GM19239 (cell line): ENCODE data around the gene ZNF74.
"Not testable (repeated sequence)": the region's sequence is repeated elsewhere in the genome, so short reads cannot be mapped to it uniquely, and the experiment has no call there.

Experiments used
- DNase-seq: peaks from one replicate; pipeline ENCODE4 v3.0.0; 2011; ENCODE audit warnings: low spot score; ENCODE audit not compliant: insufficient read length
- FAIRE-seq: peaks from 2 replicates; lab custom pipeline; 2011; peaks lifted over from hg19 to GRCh38; lab: Jason Lieb, UNC

The ZNF74 gene

DNA sequence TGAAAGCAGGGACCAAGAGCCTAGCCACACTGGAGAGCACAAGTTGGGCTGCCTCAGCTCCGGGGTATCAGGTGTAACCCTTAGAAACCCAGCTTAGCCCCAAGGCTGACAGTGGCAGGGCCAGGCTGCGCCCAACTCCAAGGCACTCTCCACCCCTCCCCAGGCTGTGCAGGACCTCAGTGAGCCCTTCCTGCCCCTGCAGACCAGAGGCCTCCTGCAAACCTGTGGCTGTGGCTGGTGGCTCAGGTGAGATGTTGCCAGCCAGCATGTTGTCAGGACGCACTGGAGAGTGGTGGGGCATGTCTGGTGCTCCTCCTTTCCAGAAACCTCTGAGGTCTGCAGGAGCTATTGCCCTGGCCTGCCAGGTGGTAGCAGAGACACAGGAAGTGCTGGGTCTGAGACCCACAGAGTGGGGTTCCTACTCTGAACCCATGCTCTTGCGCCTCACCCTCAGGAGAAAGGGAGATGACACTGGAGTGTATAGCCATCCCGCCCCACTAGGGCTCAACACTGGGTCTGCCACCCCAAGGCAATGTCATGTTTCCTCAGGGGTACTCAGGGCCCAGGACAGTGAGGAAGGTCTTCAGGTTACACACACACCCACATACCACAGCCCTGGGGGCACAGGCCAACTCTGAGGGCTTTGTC is 46.1 kb downstream of the ZNF74 start:
- FAIRE-seq (no peak), DNase-seq (no peak)

DNA sequence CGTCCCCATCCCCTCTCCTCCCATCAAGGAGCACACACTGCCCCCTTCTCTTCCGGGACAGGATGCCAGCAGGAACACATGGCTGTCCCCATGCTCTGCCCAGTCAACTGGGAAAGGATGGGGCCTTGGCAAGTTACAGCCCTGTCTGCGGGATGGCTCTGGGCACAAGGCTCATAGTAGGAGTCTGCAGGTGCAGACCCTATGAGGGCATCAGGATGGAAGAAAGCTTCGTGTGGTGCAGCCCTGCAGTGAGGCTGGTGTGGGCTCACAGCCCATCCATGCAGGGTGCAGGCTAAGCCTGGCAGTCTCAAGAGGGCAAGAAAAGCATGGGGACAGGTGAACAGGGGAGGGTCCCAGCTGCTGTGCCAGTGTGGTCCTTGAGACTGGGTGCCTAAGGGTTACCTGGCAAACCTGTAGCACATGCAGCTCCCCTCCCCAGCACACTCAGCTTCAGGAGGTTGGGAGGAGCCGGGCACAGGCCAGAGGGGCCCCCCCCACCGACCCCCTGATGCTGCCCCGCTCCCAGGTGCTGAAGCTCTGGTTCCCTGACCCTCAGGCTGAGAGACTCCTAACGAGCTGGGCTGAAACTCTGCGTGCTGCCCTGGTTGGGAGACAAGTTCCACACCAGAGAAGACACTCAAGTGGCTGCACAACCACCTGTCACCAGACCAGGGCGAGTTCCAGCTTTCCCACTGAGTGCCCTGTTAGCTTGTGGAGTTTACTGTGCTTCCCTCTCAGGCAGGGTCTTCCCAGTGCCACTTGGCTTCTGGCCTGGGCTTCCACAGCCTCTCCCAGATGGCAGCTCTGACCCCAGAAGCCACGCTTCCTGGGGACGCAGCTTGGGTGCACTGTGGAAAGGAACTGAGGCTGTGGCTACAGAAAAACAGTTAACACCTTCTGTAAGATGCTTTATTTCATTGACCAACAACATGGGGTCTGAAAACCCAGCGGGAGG is 47.0 kb downstream of the ZNF74 start:
- no peak for FAIRE-seq

DNA sequence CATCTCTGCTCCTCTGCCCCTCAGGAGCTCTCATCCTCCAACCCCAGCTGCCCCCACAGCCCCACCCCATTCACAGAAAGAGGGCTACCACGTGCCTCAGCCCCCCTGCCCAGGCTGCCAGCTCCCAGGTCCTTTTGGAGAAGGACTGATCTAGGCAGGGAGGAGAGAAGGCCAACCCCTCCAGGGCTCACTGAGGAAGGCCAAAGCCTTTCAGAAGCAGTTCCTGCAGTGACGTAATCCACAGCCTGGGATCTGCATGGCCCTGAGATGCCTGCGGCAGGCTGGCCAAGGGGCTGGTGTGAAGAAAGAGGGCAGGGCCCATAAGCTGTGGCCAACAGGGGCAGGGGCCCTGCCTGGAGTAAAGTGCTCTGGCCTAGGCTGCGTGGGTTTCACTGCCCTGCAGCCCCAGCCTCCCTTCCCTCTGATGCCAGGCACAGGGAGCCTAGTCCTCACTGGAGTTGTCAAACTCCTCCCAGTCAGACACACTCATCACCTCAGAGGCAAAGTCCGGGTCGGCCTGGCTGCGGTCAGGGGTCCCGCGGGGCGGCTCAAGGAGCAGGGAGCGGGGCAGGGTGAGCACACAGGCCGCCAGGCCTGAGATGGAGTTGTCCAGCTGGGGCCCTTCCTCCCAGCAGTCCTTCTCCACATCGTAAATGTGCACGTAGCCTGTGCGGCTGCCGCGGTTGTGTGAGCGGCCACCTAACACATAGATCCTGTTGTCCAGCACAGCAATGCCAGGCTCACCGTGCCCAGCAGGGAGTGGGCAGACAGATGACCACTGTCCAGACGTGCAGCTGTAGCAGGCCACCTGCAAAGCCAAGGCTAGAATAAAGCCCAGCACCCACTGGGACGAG is 47.9 kb downstream of the ZNF74 start:
- DNase-seq (no peak), FAIRE-seq (no peak)

More for the DNA sequence above, 47.0 kb downstream of the ZNF74 start:
- no peak for DNase-seq

DNA sequence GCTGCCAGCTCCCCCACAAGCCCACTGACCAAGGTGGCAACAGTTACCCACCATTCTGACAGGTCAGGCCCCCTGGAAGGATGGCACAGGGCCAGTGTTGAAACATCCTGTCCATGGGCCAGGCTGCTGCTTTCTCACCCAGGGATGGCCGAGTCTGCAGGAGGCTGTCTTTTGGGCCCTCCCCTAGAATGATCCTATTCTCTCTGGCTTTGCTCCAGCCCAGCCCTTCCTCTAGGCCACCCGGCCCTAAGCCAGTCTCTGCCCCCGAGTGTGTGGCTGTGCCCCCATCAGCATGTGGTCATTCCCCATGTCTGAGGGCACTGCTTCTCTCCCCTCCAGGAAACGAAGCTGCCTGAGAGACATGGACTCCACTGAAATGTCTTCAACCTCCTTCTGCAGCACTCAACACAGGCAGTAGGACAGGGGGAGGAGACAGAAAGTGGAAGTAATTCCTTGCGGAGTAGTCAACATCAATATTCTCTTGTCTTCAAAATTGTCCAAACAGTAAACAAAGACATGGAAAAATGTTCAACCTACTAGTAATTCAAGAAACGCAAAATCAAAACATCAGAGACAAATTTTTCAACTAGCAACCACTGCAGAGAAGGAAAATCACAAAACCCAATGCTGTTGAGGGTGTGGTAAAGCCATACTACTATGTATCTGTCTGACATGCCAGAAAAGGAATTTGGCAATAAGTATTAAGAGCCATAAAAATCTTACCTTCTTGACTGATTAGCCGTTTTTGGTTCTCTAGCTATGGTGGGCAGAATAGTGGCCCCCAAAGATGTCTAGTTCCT is 48.7 kb downstream of the ZNF74 start:
- DNase-seq: no peak
- peak; percentile 23 for FAIRE-seq

DNA sequence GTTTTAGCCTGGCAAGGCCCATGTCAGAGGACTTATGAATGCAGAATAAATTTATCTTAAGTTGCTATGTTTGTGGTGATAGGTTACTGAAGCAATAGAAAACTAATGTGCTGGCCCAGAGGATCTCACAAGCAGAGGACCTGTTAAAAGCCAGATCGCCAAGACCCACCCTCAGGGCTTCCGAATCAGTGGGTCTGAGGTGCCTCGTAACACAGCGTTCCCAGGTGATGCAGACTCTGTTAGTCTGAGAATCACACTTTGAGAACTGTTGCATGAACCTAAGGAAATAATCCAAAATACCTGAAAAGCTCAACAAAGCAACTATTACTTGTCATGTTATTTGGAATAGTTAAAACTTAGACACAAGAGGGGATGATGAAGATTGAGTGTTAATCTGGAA is 50.4 kb downstream of the ZNF74 start:
- FAIRE-seq: no peak

DNA sequence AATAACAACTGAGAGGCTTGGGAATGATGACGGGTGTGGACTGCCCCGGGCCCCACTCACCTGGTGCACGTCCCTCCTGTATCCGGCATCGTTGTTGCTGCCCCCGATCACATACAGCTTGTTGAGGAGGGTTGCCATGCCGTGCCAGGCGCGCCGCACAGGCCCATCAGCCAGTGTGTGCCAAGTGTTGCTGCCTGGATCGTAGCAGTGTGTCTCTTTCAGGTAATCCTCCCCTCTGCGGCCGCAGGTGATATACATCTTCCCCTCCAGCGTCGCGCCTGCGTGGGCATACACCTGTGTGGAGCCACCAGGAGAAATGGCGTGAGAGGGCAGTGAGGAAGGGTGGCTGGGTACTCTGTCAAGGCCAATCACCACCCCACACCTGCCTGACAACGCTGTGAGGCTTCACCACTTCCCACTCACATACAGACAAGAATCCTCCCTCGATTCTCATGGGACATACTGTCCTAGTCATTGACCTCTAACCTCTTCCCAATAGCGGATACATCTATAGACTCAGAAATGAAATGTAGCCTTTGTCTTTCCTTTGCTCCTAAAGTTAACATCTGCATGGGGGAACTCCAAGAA is 52.5 kb downstream of the ZNF74 start:
- FAIRE-seq: no peak
- no peak for DNase-seq

More for the DNA sequence above, 50.4 kb downstream of the ZNF74 start:
- no peak for DNase-seq

DNA sequence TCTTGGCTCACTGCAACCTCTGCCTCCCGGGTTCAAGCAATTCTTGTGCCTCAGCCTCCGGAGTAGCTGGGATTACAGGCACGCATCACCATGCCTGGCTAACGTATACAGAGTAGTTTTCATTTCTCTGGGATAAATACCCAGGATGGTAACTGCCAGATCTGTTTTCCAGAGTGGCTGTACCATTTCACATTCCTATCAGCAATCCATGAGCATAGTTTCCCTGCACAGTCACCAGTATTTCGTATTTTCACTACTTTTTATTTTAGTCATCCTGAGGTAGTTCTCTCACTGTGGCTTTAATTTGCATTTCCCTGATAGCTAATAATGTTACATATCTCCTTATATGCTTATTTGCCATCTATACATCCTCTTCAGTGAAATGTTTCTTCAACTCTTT is 54.7 kb downstream of the ZNF74 start:
- no peak for DNase-seq
- no peak for FAIRE-seq

DNA sequence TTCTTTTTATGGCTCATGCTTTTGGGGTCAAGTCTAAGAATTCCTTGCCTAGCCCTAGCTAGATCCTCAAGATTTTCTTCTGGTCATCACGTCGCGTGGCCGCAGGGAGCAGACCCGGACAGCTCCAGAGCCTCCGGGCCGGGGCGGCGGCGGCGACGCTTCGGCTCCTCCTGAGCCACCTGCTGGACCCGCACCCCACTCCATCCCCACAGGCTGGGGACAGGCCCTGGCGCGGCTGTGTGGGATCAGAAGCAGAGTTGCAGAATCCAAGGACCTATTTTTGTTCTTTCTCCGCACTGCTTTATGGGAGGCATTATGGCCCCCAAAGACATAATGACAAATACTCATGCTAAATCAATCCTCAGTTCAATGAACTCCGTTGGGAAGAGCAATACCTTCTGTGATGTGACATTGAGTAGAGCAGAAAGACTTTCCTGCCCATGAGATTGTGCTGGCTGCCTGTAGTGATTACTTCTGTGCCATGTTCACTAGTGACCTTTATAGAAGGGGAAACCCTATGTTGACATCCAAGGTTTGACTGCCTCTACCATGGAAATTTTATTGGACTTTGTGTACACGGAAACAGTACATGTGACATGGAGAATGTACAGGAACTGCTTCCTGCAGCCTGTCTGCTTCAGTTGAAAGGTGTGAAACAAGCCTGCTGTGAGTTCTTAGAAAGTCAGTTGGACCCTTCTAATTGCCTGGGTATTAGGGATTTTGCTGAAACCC is 56.0 kb downstream of the ZNF74 start:
- DNase-seq (no peak), FAIRE-seq (peak; percentile 53)

DNA sequence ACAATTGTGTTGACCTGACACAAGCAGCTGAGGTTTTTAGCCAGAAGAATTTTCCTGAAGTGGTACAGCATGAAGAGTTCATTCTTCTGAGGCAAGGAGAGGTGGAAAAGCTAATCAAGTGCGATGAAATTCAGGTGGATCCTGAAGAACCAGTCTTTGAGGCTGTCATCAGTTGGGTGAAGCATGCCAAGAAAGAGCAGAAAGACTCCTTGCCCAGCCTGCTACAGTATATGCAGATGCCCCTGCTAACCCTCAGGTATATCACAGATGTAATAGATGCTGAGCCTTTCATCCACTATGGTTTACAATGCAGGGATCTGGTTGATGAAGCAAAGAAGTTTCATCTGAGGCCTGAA is 56.6 kb downstream of the ZNF74 start:
- no peak for FAIRE-seq

DNA sequence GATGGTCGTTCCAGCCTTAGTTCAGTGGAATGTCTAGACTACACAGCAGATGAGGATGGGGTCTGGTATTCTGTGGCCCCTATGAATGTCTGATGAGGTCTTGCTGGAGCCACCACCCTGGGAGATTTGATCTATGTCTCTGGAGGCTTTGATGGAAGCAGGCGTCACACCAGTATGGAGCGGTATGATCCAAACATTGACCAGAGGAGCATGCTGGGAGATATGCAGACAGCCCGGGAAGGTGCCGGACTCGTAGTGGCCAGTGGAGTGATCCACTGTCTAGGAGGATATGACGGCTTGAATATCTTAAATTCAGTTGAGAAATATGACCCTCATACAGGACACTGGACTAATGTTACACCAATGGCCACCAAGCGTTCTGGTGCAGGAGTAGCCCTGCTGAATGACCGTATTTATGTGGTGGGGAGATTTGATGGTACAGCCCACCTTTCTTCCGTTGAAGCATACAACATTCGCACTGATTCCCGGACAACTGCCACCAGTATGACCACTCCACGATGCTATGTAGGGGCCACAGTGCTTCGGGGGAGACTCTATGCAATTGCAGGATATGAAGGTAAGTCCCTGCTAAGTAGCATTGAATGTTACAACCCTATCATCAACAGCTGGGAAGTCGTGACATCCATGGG is 57.3 kb downstream of the ZNF74 start:
- DNase-seq, FAIRE-seq: not testable (repeated sequence)

More for the DNA sequence above, 56.6 kb downstream of the ZNF74 start:
- no peak for DNase-seq

DNA sequence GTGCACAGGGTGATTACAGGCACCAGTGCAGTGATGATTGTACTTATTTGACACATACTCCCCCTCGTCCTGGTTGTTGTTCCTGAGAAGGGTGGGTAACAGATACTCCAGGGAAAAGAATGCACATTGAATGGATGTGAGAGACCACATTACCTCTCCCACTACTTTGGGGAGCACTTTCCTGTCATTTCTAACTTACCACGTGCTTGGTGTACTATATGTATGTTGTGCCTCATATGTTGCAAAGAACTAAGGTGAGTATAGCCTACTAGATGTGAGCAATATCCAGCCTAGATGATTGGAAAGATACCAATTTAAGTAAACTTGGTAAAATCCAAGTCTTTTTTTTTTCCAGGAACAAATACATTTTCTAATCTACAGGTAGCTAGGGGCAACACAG is 58.0 kb downstream of the ZNF74 start:
- FAIRE-seq (no peak), DNase-seq (no peak)

DNA sequence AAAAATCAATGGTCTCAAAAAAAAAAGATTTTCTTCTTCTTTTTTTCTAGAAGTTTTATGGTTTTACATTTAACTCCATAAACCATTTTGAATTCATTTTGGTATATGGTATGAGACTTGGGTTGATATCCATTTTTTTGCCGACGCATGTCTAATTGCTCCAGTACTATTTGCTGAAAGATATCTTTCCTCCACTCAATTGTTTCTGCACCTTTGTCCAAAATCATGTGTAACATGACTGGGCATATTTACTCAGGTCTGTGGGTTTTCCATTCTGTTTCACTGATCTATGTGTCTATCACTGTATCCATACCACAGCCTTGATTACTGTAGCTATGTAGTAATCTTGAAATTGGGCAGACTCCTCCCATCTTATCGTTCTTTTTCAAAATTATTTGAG is 59.3 kb downstream of the ZNF74 start:
- no peak for FAIRE-seq
- DNase-seq: no peak

DNA sequence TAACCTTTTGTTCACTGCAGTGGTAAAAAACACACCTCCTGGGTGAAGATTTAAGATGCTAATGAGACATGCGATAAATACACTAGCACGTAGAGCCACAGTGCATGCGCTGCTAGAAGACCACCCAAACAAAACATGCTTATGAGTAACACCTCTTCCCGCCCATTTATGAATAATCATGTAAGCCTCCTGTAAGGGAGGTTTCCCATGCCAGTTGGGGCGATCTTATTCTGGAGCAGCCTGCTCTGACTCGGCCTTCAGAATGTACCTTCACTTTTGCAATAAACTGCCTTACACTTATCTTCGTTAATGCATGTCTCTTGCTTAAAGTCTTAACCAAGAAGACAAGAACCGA is 61.7 kb downstream of the ZNF74 start:
- peak; percentile 54 for FAIRE-seq
- no peak for DNase-seq

DNA sequence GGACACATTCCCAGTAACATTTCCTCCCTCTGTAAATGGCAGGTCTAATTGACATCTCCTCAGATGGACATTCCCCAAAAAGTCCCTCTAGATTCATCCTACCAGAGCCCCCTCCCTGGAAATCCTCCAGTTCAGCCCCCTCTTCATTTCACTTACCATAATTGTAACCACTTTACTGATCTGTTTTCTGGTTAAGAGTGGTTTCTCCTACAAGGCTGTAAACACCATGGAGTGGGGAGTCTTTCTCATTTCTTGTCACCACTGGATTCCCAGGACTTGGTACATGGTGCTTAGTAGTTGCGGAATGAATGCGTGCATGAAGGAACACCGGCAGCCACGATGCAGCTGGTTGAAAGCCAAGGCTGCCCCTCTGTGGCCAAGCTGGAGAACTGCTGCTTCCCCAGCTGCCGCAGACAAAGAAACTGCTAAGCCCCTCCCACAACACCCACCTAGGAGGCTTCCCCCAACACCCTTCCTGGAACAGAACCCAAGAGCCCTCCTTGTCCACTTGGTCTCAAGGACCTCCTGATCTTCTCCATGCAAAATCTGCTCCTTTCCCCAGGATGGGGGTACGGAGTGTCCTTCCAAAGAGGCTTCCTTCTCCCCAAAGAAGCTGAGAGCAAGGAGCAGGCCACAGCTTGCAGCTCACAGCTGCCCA is 62.2 kb downstream of the ZNF74 start:
- DNase-seq (peak; percentile 85), FAIRE-seq (peak; percentile 76)

DNA sequence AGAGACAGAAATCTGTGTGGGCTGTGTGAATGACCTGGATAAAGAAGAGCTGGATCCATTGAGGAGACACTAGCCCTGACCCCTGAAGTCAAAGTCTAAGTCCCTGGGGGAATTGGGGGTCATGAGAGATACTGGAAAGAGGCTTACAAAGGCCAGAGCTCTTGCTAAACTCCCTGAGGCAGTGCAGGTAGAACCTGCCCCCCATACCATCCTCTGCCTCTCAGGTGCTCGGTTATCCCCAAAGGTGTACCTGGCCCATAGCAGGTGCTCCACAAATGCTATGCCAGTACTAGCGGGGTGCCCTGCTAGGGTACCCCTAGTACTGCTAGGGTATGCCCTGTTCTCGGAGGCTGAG is 62.7 kb downstream of the ZNF74 start:
- no peak for FAIRE-seq
- no peak for DNase-seq

DNA sequence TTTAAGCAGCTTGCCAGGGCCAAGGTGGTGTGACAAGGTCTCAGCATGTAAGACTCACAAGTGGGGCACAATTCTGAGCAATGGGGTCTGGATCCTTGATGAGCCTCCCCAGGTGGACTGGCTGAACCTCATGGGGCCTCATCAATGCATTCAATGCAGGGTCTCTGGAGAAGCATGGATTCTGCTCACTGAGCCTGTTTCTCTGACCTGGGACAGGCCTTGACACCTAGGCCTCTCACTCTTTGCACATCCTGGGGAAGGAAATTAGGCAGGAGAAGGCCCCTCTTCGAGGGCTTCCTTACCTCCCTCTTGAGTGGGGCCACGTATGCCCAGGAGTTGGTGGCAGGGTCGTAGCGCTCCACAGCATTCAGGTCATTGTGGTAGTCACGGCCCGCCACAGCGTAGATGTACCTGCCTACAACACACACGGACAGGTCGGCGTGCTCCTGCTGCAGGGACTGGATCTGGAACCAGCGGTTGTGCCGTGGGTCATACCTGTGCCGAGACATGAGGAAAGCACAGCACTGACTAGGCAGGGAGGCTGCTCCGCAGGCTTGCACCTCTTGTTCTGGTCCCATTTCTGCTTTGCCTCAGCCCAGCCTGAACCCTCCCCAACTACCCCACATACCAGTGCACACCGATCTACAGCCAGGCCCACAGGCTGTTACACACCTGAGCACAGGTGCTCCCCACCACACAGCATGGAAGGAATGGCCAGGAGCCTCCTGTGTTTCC is 63.7 kb downstream of the ZNF74 start:
- FAIRE-seq (no peak), DNase-seq (no peak)
